ENCODE results near the gene KRTCAP3. TPM values are rescaled to one million over a fixed set of nuclear protein-coding genes. Genes with fewer than 3 reads are reported as not detected.
A peak's percentile ranks its signal among the peaks of the same experiment; 100 is the strongest.
"Not testable (repeated sequence)": the region's sequence is repeated elsewhere in the genome, so short reads cannot be mapped to it uniquely, and the experiment has no call there.

The KRTCAP3 gene
- polyA plus RNA-seq (ENCODE audit: insufficient read length in 4 of 4): 10 to 100 TPM in 1 of 4 donors, 1 to 10 TPM in 3; 7.4 to 11.5 (median 8.2) TPM

- peak in 1 of 4 donors; percentile 27 for DNase-seq (ENCODE audit: low read depth in 4 of 4, low spot score in 2 of 4)
Measured at GRCh38 chr2:27441958-27442919, at the start of gene KRTCAP3. Gene KRTCAP3, plus strand, starts transcription at chr2:27442381. Its CDS starts 32 bp downstream, at chr2:27442413.

GRCh38 chr2:27393225-27393624 lies 49.0 kb upstream of the KRTCAP3 start:
- no peak for DNase-seq (ENCODE audit: low read depth in 4 of 4, low spot score in 2 of 4)

GRCh38 chr2:27398962-27399361 lies 43.2 kb upstream of the KRTCAP3 start:
- DNase-seq (ENCODE audit: low read depth in 4 of 4, low spot score in 2 of 4): no peak

- DNase-seq (ENCODE audit: low read depth in 4 of 4, low spot score in 2 of 4): no peak
Measured at GRCh38 chr2:27400348-27401135, 41.6 kb upstream of the KRTCAP3 start.

- peak in 1 of 4 donors; percentile 40 for DNase-seq (ENCODE audit: low read depth in 4 of 4, low spot score in 2 of 4)
Measured at GRCh38 chr2:27407798-27408491, 34.2 kb upstream of the KRTCAP3 start.

- no peak for DNase-seq (ENCODE audit: low read depth in 4 of 4, low spot score in 2 of 4)
Measured at GRCh38 chr2:27408601-27409320, 33.4 kb upstream of the KRTCAP3 start.

GRCh38 chr2:27409321-27410073 lies 32.7 kb upstream of the KRTCAP3 start, which contains the start of gene PPM1G:
Gene PPM1G, minus strand, starts transcription at chr2:27409591. Its CDS starts 169 bp downstream, at chr2:27409422.
- DNase-seq (ENCODE audit: low read depth in 4 of 4, low spot score in 2 of 4): peak; percentile 81 to 91 (median 86)

- no peak for DNase-seq (ENCODE audit: low read depth in 4 of 4, low spot score in 2 of 4)
Measured at GRCh38 chr2:27412419-27413152, 29.6 kb upstream of the KRTCAP3 start.

- no peak for DNase-seq (ENCODE audit: low read depth in 4 of 4, low spot score in 2 of 4)
Measured at GRCh38 chr2:27416151-27416550, 26.0 kb upstream of the KRTCAP3 start.

- DNase-seq (ENCODE audit: low read depth in 4 of 4, low spot score in 2 of 4): no peak
Measured at GRCh38 chr2:27420996-27421395, 21.2 kb upstream of the KRTCAP3 start.

GRCh38 chr2:27421660-27422250 lies 20.4 kb upstream of the KRTCAP3 start:
- DNase-seq (ENCODE audit: low read depth in 4 of 4, low spot score in 2 of 4): no peak

GRCh38 chr2:27422958-27423357 lies 19.2 kb upstream of the KRTCAP3 start:
- DNase-seq (ENCODE audit: low read depth in 4 of 4, low spot score in 2 of 4): no peak

GRCh38 chr2:27425039-27425438 lies 17.1 kb upstream of the KRTCAP3 start:
- DNase-seq (ENCODE audit: low read depth in 4 of 4, low spot score in 2 of 4): not testable (repeated sequence)

- DNase-seq (ENCODE audit: low read depth in 4 of 4, low spot score in 2 of 4): no peak
Measured at GRCh38 chr2:27427863-27428212, 14.3 kb upstream of the KRTCAP3 start.

- DNase-seq (ENCODE audit: low read depth in 4 of 4, low spot score in 2 of 4): peak; percentile 82 to 93 (median 89)
Measured at GRCh38 chr2:27428213-27428977, 13.8 kb upstream of the KRTCAP3 start, which contains the start of gene NRBP1. Gene NRBP1, plus strand, starts transcription at chr2:27428631. Its CDS starts 4,643 bp downstream, at chr2:27433274.

- DNase-seq (ENCODE audit: low read depth in 4 of 4, low spot score in 2 of 4): peak; percentile 49 to 63 (median 58)
Measured at GRCh38 chr2:27428978-27429541, 13.1 kb upstream of the KRTCAP3 start.

GRCh38 chr2:27431395-27431794 lies 10.8 kb upstream of the KRTCAP3 start:
- no peak for DNase-seq (ENCODE audit: low read depth in 4 of 4, low spot score in 2 of 4)

All from left renal cortex interstitium (tissue), 4 donors.